HEK293 (cell line): ENCODE results near the gene IRAK4.
A peak's percentile ranks its signal among the peaks of the same experiment; 100 is the strongest.

Source experiments
- BCL11A ChIP-seq: fragments of 450-650 bp; formaldehyde crosslinking; IDR thresholded peaks from 2 replicates; pipeline ENCODE4 v1.5.1; 2016; ENCODE audit warnings: low read depth, missing biosample characterization, missing genetic modification characterization
- CTCF ChIP-seq: fragments of 450-650 bp; formaldehyde crosslinking; IDR thresholded peaks from 2 replicates; pipeline ENCODE4 v1.5.1; 2016; ENCODE audit warnings: missing biosample characterization, missing genetic modification characterization
- EGR2 ChIP-seq: fragments of 450-650 bp; formaldehyde crosslinking; IDR thresholded peaks from 2 replicates; pipeline ENCODE4 v1.5.1; 2016; ENCODE audit warnings: low read depth, missing biosample characterization, missing genetic modification characterization
- GLIS2 ChIP-seq: fragments of 450-650 bp; formaldehyde crosslinking; IDR thresholded peaks from 2 replicates; pipeline ENCODE4 v1.5.1; 2016; ENCODE audit warnings: missing biosample characterization, missing genetic modification characterization
- HIC1 ChIP-seq: fragments of 450-650 bp; formaldehyde crosslinking; IDR thresholded peaks from 2 replicates; pipeline ENCODE4 v1.5.1; 2016; ENCODE audit warnings: missing biosample characterization, missing genetic modification characterization
- IKZF3 ChIP-seq: fragments of 450-650 bp; IDR thresholded peaks from 2 replicates; pipeline ENCODE4 v1.5.0; 2018; ENCODE audit warnings: missing biosample characterization, mild to moderate bottlenecking, missing genetic modification characterization, moderate library complexity
- KLF16 ChIP-seq: fragments of 450-650 bp; formaldehyde crosslinking; IDR thresholded peaks from 2 replicates; pipeline ENCODE4 v1.5.1; 2017; ENCODE audit warnings: missing biosample characterization, missing genetic modification characterization
- KLF8 ChIP-seq: fragments of 450-650 bp; formaldehyde crosslinking; IDR thresholded peaks from 2 replicates; pipeline ENCODE4 v1.5.1; 2016; ENCODE audit warnings: missing biosample characterization, missing genetic modification characterization
- YY1 ChIP-seq: fragments of 450-650 bp; formaldehyde crosslinking; IDR thresholded peaks from 2 replicates; pipeline ENCODE4 v1.5.1; 2018; ENCODE audit warnings: missing biosample characterization, missing genetic modification characterization
- ZBTB11 ChIP-seq: fragments of 450-650 bp; formaldehyde crosslinking; conservative IDR thresholded peaks from 2 replicates; pipeline ENCODE4 v1.5.1; 2016; ENCODE audit warnings: low read depth, missing biosample characterization, missing genetic modification characterization
- ZBTB44 ChIP-seq: fragments of 450-650 bp; IDR thresholded peaks from 2 replicates; pipeline ENCODE4 v1.5.1; 2018; ENCODE audit warnings: missing biosample characterization, mild to moderate bottlenecking, missing genetic modification characterization
- ZBTB7A ChIP-seq: fragments of 450-650 bp; formaldehyde crosslinking; IDR thresholded peaks from 2 replicates; pipeline ENCODE4 v1.5.1; 2016; ENCODE audit warnings: low read depth, missing biosample characterization, missing genetic modification characterization
- ZNF175 ChIP-seq: fragments of 450-650 bp; formaldehyde crosslinking; IDR thresholded peaks from 2 replicates; pipeline ENCODE4 v1.5.1; 2016; ENCODE audit warnings: missing biosample characterization, missing genetic modification characterization
- ZNF2 ChIP-seq: fragments of 450-650 bp; formaldehyde crosslinking; IDR thresholded peaks from 2 replicates; pipeline ENCODE4 v1.5.1; 2016; ENCODE audit warnings: missing biosample characterization, missing genetic modification characterization
- ZNF202 ChIP-seq: fragments of 450-650 bp; formaldehyde crosslinking; IDR thresholded peaks from 2 replicates; pipeline ENCODE4 v1.5.1; 2016; ENCODE audit warnings: missing biosample characterization, missing genetic modification characterization, borderline replicate concordance
- ZNF488 ChIP-seq: fragments of 450-650 bp; formaldehyde crosslinking; IDR thresholded peaks from 2 replicates; pipeline ENCODE4 v1.5.1; 2016; ENCODE audit warnings: missing biosample characterization, missing genetic modification characterization
- ZNF518A ChIP-seq: fragments of 450-650 bp; formaldehyde crosslinking; conservative IDR thresholded peaks from 2 replicates; pipeline ENCODE4 v1.5.1; 2016; ENCODE audit warnings: low read depth, missing biosample characterization, missing genetic modification characterization
- ZNF639 ChIP-seq: fragments of 450-650 bp; formaldehyde crosslinking; IDR thresholded peaks from 2 replicates; pipeline ENCODE4 v1.5.1; 2016; ENCODE audit warnings: missing biosample characterization, missing genetic modification characterization
- ZNF837 ChIP-seq: fragments of 450-650 bp; formaldehyde crosslinking; IDR thresholded peaks from 2 replicates; pipeline ENCODE4 v1.5.1; 2016; ENCODE audit warnings: missing biosample characterization, missing genetic modification characterization
- ZSCAN30 ChIP-seq: fragments of 450-650 bp; IDR thresholded peaks from 2 replicates; pipeline ENCODE4 v1.5.1; 2018; ENCODE audit warnings: missing biosample characterization, mild to moderate bottlenecking, missing genetic modification characterization, moderate library complexity
- ZXDB ChIP-seq: fragments of 450-650 bp; formaldehyde crosslinking; IDR thresholded peaks from 2 replicates; pipeline ENCODE4 v1.5.1; 2016; ENCODE audit warnings: missing biosample characterization, missing genetic modification characterization

The IRAK4 gene

GRCh38 chr12:43805860-43806736 is 47.3 kb downstream of the IRAK4 start, which contains the start of gene TWF1 (continued):
- 0 out of 2 replicates have a peak, but pooled peaks have one; percentile 9 for TF ChIP-seq ZNF518A (tag by site-specific recombination)
- 0 out of 2 replicates have a peak, but pooled peaks have one; percentile 15 for TF ChIP-seq ZNF2 (tag by site-specific recombination)
- peak; percentile 100 for TF ChIP-seq ZSCAN30 (tag by site-specific recombination)
- peak; percentile 53; the same call in 1 of the 2 replicates for TF ChIP-seq CTCF (tag by site-specific recombination)
- TF ChIP-seq ZXDB (tag by site-specific recombination): peak; percentile 42; the same call in 1 of the 2 replicates
- TF ChIP-seq KLF8 (tag by site-specific recombination): peak; percentile 68; the same call in 1 of the 2 replicates
- TF ChIP-seq ZBTB11 (tag by site-specific recombination): peak; percentile 89
- TF ChIP-seq ZNF639 (tag by site-specific recombination): no peak
- no peak for TF ChIP-seq HIC1 (tag by site-specific recombination)
- TF ChIP-seq BCL11A (tag by site-specific recombination): no peak
- TF ChIP-seq EGR2 (tag by site-specific recombination): no peak
- peak; percentile 74; the same call in 1 of the 2 replicates for TF ChIP-seq IKZF3 (tag by site-specific recombination)
- no peak for TF ChIP-seq ZNF175 (tag by site-specific recombination)
- TF ChIP-seq GLIS2 (tag by site-specific recombination): peak; percentile 71
- no peak for TF ChIP-seq ZNF488 (tag by site-specific recombination)
- no peak for TF ChIP-seq ZNF837 (tag by site-specific recombination)
- no peak for TF ChIP-seq ZNF202 (tag by site-specific recombination)
- 0 out of 2 replicates have a peak, but pooled peaks have one; percentile 28 for TF ChIP-seq KLF16 (tag by site-specific recombination)
- peak; percentile 73; the same call in 1 of the 2 replicates for TF ChIP-seq YY1 (tag by site-specific recombination)
- 0 out of 2 replicates have a peak, but pooled peaks have one; percentile 19 for TF ChIP-seq ZBTB7A (tag by site-specific recombination)
- 0 out of 2 replicates have a peak, but pooled peaks have one; percentile 21 for TF ChIP-seq ZBTB44 (tag by site-specific recombination)
